ENCODE results near the gene MEG3.

MEG3 gene

GRCh38 chr14:100783630-100784370, 42.1 kb upstream of the MEG3 start:
- Histone ChIP-seq H3K27me3 (ENCODE audit: control insufficient read depth, insufficient read depth, low read length) (peaks cover 3% of the 10 kb centered on the region), H3K36me3 (ENCODE audit: control insufficient read depth, insufficient read depth, low read length) (no peaks in the 10 kb centered on the region), H3K4me1 (ENCODE audit: control insufficient read depth, insufficient read depth, low read length) (no peaks in the 10 kb centered on the region), H3K9me3 (ENCODE audit: control insufficient read depth, low read length) (no peaks in the 10 kb centered on the region), H3K9ac (ENCODE audit: low read length) (no peak overlapping the region), H3K4me3 (ENCODE audit: low read length) (no peak overlapping the region)

GRCh38 chr14:100784523-100785337, 41.2 kb upstream of the MEG3 start:
- no peak overlapping the region for H3K4me3 ChIP-seq (ENCODE audit: low read length)
- H3K4me1 ChIP-seq (ENCODE audit: control insufficient read depth, insufficient read depth, low read length), result no peaks in the 10 kb centered on the region
- no peaks in the 10 kb centered on the region for H3K36me3 ChIP-seq (ENCODE audit: control insufficient read depth, insufficient read depth, low read length)
- peaks cover 3% of the 10 kb centered on the region for H3K27me3 ChIP-seq (ENCODE audit: control insufficient read depth, insufficient read depth, low read length)
- H3K9me3 ChIP-seq (ENCODE audit: control insufficient read depth, low read length), result no peaks in the 10 kb centered on the region
- H3K9ac ChIP-seq (ENCODE audit: low read length), result no peak overlapping the region

DNA sequence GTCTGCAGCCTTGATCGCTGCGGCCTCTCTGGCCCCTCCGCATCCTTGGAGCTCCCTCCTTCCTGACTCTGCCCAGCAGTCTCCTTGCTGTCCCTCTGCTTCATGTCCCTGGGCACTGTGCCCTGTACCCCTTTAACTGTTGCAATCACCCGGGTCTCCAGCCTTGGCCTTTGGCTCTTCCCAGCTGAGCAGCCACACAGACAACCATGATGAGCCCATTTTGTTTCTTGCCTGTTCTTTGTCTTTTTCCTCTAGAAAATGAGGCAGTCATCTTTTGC, 40.6 kb upstream of the MEG3 start:
- H3K36me3 ChIP-seq (ENCODE audit: control insufficient read depth, insufficient read depth, low read length), result no peaks in the 10 kb centered on the region
- H3K27me3 ChIP-seq (ENCODE audit: control insufficient read depth, insufficient read depth, low read length), result peaks cover 3% of the 10 kb centered on the region
- no peak overlapping the region for H3K4me3 ChIP-seq (ENCODE audit: low read length)
- H3K4me1 ChIP-seq (ENCODE audit: control insufficient read depth, insufficient read depth, low read length), result no peaks in the 10 kb centered on the region
- no peak overlapping the region for H3K9ac ChIP-seq (ENCODE audit: low read length)
- no peaks in the 10 kb centered on the region for H3K9me3 ChIP-seq (ENCODE audit: control insufficient read depth, low read length)

GRCh38 chr14:100785626-100786025, 40.3 kb upstream of the MEG3 start:
- Histone ChIP-seq H3K4me1 (ENCODE audit: control insufficient read depth, insufficient read depth, low read length) (no peaks in the 10 kb centered on the region), H3K9ac (ENCODE audit: low read length) (no peak overlapping the region), H3K36me3 (ENCODE audit: control insufficient read depth, insufficient read depth, low read length) (no peaks in the 10 kb centered on the region), H3K27me3 (ENCODE audit: control insufficient read depth, insufficient read depth, low read length) (peaks cover 3% of the 10 kb centered on the region), H3K4me3 (ENCODE audit: low read length) (no peak overlapping the region), H3K9me3 (ENCODE audit: control insufficient read depth, low read length) (no peaks in the 10 kb centered on the region)

DNA sequence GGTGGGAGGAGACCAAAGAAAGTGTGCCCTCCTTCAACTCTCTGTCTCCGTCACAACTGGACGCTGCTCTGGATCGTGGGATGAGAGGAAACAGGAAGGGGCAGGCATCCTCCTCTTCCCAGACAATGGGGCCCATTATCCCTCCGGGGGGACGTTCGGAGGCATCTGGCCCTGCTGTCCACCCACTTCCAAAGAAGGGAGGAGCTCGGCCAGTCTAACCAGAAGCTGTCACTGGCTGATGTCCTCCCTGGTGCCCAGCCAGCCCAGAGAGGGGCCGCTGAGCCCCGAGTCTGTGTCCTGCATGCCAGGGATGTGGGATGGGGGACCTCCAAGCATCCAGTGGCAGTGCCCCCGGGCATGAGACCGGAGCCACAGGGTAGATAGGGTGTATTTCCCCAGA, 39.8 kb upstream of the MEG3 start:
- no peaks in the 10 kb centered on the region for H3K9me3 ChIP-seq (ENCODE audit: control insufficient read depth, low read length)
- H3K27me3 ChIP-seq (ENCODE audit: control insufficient read depth, insufficient read depth, low read length), result peaks cover 3% of the 10 kb centered on the region
- H3K4me1 ChIP-seq (ENCODE audit: control insufficient read depth, insufficient read depth, low read length), result no peaks in the 10 kb centered on the region
- no peak overlapping the region for H3K4me3 ChIP-seq (ENCODE audit: low read length)
- no peaks in the 10 kb centered on the region for H3K36me3 ChIP-seq (ENCODE audit: control insufficient read depth, insufficient read depth, low read length)
- H3K9ac ChIP-seq (ENCODE audit: low read length), result no peak overlapping the region

- no peak overlapping the region for H3K9ac ChIP-seq (ENCODE audit: low read length)
- no peak overlapping the region for H3K4me3 ChIP-seq (ENCODE audit: low read length)
- peaks cover 3% of the 10 kb centered on the region for H3K27me3 ChIP-seq (ENCODE audit: control insufficient read depth, insufficient read depth, low read length)
- no peaks in the 10 kb centered on the region for H3K9me3 ChIP-seq (ENCODE audit: control insufficient read depth, low read length)
- no peaks in the 10 kb centered on the region for H3K4me1 ChIP-seq (ENCODE audit: control insufficient read depth, insufficient read depth, low read length)
- no peaks in the 10 kb centered on the region for H3K36me3 ChIP-seq (ENCODE audit: control insufficient read depth, insufficient read depth, low read length)
Observed at GRCh38 chr14:100786576-100787219, 39.2 kb upstream of the MEG3 start.

DNA sequence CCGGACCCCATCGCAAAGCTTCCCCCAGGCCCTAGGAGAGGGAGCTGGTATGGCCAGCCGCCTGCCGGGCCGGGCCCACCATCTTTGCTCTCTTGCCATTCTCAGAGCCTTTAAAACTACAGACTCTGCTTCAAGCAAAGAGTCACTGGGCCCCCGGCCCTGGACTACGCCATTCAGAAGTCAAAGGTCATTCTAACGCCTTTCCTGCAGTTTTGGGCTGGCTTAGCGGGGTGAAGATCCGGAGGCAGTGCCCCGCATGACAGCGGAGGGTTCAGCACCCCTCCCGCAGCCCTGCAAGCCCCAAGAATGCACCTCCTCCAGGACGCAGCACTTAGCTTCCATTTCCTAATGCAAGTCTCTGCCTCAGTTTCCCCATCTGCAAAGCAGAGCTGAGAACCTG, 38.3 kb upstream of the MEG3 start:
- Histone ChIP-seq H3K4me3 (ENCODE audit: low read length) (no peak overlapping the region), H3K36me3 (ENCODE audit: control insufficient read depth, insufficient read depth, low read length) (no peaks in the 10 kb centered on the region), H3K27me3 (ENCODE audit: control insufficient read depth, insufficient read depth, low read length) (peaks cover 3% of the 10 kb centered on the region), H3K9ac (ENCODE audit: low read length) (no peak overlapping the region), H3K9me3 (ENCODE audit: control insufficient read depth, low read length) (no peaks in the 10 kb centered on the region), H3K4me1 (ENCODE audit: control insufficient read depth, insufficient read depth, low read length) (no peaks in the 10 kb centered on the region)

DNA sequence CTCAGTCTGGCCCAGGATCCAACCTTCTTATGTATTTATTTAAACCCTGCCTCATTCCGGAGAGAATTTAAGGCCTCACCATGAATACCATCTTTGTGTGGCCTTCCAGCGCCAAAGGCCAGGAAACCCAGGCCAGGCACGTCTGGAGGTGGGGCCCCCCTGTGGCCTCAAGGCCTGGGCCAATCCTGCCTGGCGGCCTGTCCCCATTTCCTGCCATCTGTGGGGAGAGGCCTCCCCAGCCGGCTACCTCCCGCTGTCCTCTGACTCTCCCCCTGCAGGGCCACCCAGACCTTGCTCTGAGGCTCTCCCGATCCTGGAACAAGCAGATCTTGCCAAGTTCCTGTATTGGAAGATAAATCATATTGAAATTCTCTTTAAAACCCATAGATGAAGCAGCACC, 37.4 kb upstream of the MEG3 start:
- no peaks in the 10 kb centered on the region for H3K27me3 ChIP-seq (ENCODE audit: control insufficient read depth, insufficient read depth, low read length)
- H3K9ac ChIP-seq (ENCODE audit: low read length), result no peak overlapping the region
- H3K4me1 ChIP-seq (ENCODE audit: control insufficient read depth, insufficient read depth, low read length), result no peaks in the 10 kb centered on the region
- H3K36me3 ChIP-seq (ENCODE audit: control insufficient read depth, insufficient read depth, low read length), result no peaks in the 10 kb centered on the region
- H3K4me3 ChIP-seq (ENCODE audit: low read length), result no peak overlapping the region
- H3K9me3 ChIP-seq (ENCODE audit: control insufficient read depth, low read length), result no peaks in the 10 kb centered on the region

DNA sequence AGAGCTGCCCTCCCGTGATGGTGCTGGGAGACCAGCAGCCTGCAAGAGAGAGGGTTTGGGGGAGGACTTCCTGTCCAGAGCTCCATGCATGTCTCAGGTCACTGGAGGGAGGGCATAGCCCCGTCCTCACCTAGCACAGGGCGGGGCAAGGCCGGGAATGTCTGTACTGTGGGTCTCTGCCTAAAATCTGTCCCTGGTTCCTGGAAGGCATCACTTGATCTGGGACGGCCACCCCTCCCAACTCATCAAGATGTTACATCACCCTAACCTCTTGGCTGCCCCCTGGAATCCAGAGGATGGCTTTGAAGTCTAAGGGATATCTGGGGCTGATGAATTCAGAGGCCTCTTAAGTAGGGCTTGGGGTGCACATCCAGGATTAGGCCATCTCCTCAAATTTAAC, 37.0 kb upstream of the MEG3 start:
- H3K27me3 ChIP-seq (ENCODE audit: control insufficient read depth, insufficient read depth, low read length), result no peaks in the 10 kb centered on the region

DNA sequence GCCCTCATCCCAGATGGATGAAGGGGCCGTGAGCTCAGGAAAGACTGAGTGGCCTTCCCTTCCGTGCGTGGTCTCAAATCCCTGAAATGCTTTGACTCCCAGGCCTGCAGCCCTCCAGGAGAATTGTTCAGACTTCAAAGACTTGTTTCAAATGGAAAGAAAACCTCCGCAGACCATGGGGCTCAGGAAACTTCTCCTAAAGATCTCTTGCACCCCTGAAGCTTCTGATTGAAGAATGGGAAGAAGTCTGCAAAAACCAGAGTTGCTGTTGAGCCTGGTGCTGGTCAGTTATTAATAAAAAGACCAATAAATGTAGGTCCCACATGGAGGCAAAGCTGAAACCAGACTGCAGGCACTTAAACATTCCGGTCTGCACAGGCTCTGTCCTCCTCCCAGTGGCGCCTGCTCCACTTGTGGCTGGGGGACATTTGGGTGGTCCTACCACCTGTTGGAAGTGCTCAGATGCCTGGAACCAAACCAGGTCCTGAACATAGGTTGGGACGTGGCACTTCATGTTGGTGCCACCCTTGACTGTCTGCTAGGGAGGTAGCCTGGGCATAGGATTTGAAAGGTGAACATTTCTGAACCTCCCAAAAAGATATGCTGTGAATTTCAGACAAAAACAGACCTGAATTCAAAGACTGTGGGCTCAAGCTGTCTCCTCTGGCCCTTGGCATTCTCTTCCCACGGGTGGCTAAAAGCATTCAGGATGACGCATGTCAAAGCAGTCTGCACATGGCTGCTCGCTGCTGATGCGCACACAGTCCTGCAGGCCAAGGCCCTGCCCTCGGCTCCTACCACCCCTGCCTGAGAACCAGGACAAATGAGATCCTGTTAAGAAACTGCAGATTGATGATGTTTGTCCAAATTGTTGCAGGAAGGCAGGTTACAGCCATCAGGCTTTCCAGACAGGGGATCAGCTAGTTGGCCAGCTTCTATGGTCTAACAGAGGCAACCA, 36.2 kb upstream of the MEG3 start:
- no peaks in the 10 kb centered on the region for H3K36me3 ChIP-seq (ENCODE audit: control insufficient read depth, insufficient read depth, low read length)
- H3K9me3 ChIP-seq (ENCODE audit: control insufficient read depth, low read length), result no peaks in the 10 kb centered on the region
- no peaks in the 10 kb centered on the region for H3K4me1 ChIP-seq (ENCODE audit: control insufficient read depth, insufficient read depth, low read length)
- H3K27me3 ChIP-seq (ENCODE audit: control insufficient read depth, insufficient read depth, low read length), result no peaks in the 10 kb centered on the region
- no peak overlapping the region for H3K9ac ChIP-seq (ENCODE audit: low read length)
- H3K4me3 ChIP-seq (ENCODE audit: low read length), result no peak overlapping the region

More for the DNA sequence above, 37.0 kb upstream of the MEG3 start:
- no peak overlapping the region for H3K9ac ChIP-seq (ENCODE audit: low read length)
- H3K9me3 ChIP-seq (ENCODE audit: control insufficient read depth, low read length), result no peaks in the 10 kb centered on the region
- H3K4me3 ChIP-seq (ENCODE audit: low read length), result no peak overlapping the region
- no peaks in the 10 kb centered on the region for H3K36me3 ChIP-seq (ENCODE audit: control insufficient read depth, insufficient read depth, low read length)
- no peaks in the 10 kb centered on the region for H3K4me1 ChIP-seq (ENCODE audit: control insufficient read depth, insufficient read depth, low read length)

DNA sequence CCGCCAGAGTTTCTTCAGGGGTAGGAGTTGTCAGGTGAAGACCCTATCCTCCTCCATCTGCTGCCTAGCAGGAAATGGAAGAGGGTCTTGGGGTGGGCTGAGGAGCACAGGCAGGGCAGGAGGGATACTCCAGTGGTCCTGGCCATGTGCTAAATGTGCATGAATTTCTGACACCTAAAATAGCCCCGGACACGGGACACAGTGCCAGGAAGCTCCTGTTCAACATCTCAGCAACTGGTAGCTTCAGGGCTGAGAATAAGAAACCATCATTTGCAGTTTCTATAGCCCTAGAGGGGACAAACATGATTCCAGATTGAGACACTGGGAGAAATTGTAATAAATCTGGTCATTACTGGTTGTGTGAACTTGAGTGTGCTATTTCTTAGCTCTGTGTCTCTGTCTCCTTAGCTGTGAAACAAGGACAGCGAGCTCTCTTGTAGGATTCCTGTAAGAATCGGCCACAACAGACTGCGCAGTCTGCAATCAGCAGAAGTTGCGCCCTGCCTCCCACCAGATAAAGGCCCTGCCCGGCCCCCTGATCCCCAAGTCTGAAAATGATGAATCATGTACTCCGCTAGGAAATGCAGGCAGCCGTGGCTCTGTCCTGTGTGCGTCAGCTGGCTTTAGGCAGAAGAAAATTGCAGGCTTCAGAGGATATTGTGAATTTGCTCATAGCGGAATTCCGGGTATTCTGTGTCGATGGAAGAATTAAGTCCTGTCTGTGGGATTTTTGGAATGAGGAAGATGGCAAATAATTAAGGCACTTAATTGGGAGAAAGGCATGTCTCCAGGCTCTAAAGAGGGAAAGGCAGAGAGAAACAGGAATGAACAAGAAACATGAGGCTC, 35.2 kb upstream of the MEG3 start:
- Histone ChIP-seq H3K9ac (ENCODE audit: low read length) (no peak overlapping the region), H3K9me3 (ENCODE audit: control insufficient read depth, low read length) (no peaks in the 10 kb centered on the region), H3K4me3 (ENCODE audit: low read length) (no peak overlapping the region), H3K27me3 (ENCODE audit: control insufficient read depth, insufficient read depth, low read length) (no peaks in the 10 kb centered on the region), H3K4me1 (ENCODE audit: control insufficient read depth, insufficient read depth, low read length) (no peaks in the 10 kb centered on the region), H3K36me3 (ENCODE audit: control insufficient read depth, insufficient read depth, low read length) (no peaks in the 10 kb centered on the region)
